Forelimb muscle (tissue), 1 donor: ENCODE results near the gene SRL. TPM values are rescaled to one million over a fixed set of nuclear protein-coding genes. Genes with fewer than 3 reads are reported as not detected.
"Not testable (repeated sequence)": the region's sequence is repeated elsewhere in the genome, so short reads cannot be mapped to it uniquely, and the experiment has no call there.

Source experiments
- DNase-seq: peaks from one replicate; pipeline ENCODE4 v3.0.0-alpha.2; 2013; ENCODE audit warnings: low read depth
- polyA plus RNA-seq: library from polyadenylated mRNA; unstranded; fragments of 120-200 nt; gene quantifications from one replicate; pipeline ENCODE4 v1.2.1, GENCODE V29; 2013; ENCODE audit not compliant: insufficient read length

SRL gene
- polyA plus RNA-seq, 1 donor, result 694 TPM

DNA sequence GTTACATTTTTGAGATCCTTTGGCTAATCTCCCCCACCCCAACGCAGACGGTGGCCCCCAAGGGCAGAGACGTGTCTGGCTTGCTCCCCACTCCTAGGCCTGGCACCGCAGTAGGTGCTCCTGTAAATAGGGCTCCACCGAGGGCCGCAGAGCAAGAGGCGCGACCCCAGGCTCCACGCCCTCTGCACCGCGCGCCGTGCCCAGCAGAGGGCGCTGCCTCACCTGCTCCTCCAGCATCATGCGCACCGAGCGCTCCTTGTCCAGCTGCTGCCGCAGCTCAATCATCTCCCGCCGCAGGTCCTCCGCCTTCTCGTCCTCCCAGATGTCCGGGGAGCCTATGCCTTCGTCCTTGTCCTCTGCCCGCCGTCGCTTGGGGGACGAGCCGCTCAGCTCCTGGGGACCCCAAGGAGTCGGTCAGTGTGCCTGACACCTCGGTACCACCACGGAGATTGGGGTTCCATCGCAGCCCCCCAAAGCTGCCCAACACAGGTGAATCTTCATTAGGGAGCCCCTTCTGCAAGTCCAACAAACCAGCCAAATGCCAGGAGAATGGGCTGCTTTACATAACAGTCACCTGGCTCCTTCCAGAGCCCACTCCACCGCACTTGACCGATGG, 19.8 kb upstream of the SRL start:
- DNase-seq, result no peak

DNA sequence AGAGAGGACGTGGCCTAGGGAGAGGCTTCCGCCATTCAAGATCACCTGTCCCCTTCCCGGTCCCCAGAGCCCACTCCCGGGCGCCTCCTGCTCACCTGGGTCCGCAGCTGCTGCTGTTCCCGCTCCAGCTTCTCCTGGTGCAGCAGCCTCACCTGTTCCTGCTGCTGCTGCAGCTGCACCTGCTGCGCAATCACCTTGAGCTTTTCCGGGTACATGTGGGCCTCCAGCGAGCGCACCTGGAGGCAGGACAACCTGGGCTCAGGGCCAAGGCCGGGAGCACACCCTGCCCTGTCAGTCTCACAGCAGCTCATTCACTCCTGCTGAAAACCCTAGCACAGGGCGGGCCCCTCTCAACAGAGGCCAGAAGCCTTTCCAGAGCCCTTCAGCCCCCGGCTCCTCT, 18.5 kb upstream of the SRL start:
- no peak for DNase-seq

- DNase-seq, result no peak
Measured at GRCh38 chr16:4257646-4258556, 16.0 kb upstream of the SRL start.

- DNase-seq, result peak; percentile 94
Measured at GRCh38 chr16:4253394-4254150, 11.7 kb upstream of the SRL start.

DNA sequence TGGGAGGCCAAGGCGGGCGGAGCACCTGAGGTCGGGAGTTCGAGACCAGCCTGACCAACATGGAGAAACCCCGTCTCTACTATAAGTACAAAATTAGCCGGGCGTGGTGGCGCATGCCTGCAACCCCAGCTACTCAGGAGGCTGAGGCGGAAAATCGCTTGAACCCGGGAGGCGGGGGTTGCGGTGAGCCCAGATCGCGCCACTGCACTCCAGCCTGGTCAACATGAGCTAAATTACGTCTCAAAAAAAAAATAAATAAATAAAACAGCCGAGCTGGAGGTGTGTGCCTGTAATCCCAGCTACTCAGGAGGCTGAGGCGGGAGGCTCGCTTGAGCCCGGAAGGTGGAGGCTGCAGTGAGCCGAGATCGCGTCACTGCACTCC, 11.1 kb upstream of the SRL start:
- DNase-seq, result not testable (repeated sequence)

GRCh38 chr16:4249530-4250308, 7.8 kb upstream of the SRL start:
- no peak for DNase-seq

DNA sequence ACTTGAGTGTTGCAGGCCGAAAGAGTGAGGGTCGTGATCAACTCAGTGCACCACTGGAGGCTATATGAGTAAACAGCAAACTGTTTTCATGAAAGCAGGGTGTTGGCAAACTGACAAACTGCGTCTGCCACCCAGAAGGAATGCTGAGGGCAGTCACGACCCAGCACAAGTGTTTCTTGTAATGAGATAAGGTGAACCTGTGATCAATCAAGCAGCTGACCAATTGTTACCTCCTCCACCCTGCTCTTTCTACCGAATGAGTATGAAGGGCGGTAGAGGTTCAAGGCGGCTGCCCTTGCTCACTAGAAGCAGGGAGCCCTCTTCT, 5.5 kb upstream of the SRL start:
- no peak for DNase-seq

DNA sequence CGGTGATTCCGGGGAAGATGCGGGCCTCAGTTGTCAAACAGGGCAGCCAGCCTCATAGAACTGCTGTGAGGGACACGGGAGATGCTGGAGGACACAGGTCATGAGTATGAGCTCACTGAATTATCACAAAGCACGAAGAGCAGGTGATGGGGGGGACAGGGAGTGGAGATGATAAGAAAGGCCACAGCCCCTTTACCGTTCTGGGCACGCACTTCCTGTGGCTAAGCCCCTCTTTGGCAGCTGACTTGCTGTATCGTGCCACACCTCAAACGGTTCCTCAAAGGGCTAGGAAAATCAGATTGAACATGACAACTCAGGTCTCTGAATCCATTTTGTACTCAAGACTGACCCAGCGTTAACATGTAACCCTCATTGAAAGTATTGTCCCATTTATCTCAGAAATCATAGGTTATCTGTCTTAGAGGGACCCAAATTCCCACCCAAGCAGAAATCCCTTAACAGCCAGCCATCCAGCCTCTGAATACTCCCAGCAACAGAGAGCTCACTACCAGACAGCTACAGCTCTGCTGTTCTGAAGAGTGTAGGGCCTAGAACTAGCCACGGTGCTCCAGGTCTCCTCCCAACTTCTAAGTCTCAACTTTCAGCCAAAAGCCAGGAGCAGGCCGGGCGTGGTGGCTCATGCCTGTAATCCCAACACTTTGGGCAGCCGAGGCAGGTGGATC, 5.0 kb upstream of the SRL start:
- DNase-seq, result no peak

- no peak for DNase-seq
Measured at GRCh38 chr16:4245077-4245791, 3.4 kb upstream of the SRL start.

- no peak for DNase-seq
Measured at GRCh38 chr16:4244254-4245076, 2.6 kb upstream of the SRL start.

DNA sequence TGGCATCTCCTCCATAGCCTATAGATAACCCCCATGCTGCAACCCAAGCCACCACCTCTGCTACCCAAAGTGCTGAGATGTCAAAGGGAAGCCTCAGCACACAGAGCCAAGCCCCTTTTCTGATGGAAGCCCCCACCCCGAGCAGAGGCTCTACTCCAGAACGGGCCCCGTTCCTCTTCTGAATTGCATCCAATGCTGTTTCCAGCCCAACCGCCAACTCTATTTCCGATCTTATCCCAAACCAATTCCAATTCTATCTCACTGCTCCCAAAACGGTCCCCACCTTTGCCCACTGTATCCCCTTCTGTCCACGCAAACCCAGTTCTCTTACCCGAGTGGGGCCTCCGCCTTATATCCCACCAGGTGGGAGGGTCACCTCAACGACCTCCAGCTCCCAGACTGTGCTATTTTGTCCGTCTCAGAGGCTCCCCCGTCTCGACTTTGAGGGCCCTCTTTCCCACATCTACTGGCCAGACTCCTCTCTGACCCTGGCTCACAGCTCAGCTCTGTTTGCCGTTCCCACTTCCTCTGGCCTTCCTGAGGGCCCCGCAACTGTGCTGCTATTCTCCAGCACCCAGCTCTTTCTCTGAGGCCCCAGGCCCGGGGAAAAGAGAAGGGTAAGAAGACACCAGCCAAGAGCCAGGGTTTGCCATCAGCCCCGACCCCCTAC, 487 bp downstream of the SRL start:
- no peak for DNase-seq

- DNase-seq, result no peak
Measured at GRCh38 chr16:4240624-4241023, 1.3 kb downstream of the SRL start.

- no peak for DNase-seq
Measured at GRCh38 chr16:4239682-4240175, 2.2 kb downstream of the SRL start.

GRCh38 chr16:4239020-4239419, 2.9 kb downstream of the SRL start:
- no peak for DNase-seq

DNA sequence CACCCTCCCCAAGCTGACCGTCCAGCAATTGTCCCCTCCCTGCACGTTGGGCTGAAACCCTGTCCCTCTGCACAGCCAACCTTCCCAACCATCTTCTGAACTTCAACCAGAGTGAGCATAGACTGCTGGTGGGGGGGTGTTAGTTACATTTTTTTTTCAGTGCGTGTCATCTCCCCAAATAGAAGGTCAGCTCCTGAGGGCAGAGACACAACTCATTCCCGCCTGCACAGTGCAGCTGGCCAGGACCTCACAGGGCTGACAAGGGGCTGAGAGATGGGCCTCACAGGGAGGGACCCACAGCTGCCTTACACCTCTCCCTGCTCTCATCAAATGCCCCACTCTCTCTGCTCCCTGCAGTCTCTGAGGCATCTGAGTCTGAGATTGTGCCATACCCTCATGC, 8.4 kb downstream of the SRL start:
- DNase-seq, result no peak

- peak; percentile 75 for DNase-seq
Measured at GRCh38 chr16:4232541-4233386, 9.1 kb downstream of the SRL start.

DNA sequence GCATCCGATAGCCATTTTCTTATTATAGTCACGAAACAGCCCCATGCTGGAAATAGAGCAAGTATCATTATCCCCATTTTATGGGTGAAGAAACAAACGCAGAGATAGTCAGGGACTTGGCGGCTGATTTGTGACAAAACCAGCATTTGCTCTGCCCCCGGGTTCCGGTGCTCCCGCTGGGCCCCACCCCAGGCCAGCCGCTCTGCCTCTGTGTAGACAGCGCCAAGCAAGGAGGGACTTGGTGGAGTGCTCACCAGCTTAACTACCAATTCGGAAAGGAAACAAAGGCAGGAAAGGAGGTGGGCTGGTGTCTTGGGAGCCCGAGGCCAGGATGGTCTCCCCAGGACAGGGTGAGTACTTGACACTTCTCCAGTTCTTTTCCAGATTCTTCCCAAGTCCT, 10.0 kb downstream of the SRL start:
- DNase-seq, result no peak

GRCh38 chr16:4231367-4231766, 10.5 kb downstream of the SRL start:
- no peak for DNase-seq
